ENCODE measurements around the gene GTF2A1. TPM values are rescaled to one million over a fixed set of nuclear protein-coding genes. Genes with fewer than 3 reads are reported as not detected.

GTF2A1 gene
- total and polyA plus RNA-seq, 8 donors = 2.0 to 73.5 (median 8.4) TPM

DNA sequence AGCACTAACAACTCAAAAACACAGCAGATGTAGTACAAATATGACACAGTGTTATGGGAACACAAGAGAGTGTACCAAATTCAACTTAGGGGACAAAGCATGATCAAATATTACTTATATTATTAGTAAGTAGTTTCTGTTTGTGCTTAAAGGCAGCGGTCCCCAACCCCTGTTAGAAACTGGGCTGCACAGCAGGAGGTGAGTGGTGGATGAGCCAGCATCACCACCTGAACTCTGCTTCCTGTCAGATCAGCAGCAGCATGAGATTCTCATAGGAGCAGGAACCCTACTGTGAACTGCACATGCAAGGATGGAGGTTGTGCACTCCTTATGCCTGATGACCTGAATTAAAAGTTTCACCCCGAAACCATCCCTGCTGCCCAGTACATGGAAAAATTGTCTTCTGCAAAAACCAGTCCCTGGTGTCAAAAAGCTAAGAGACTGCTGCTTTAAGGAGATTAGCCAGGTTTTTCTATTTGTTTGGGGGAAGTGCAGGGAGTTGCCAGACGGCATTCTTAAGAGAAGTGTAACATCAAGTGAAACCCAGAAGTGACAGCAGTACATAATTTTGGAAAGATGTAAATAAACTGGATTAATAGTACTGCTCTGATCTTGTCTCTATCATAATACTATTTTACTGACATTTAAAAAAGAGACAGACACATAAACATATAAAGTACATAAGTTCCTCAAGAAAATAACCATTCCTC lies 26.7 kb downstream of the GTF2A1 start:
- no peak overlapping the region for H3K4me3 ChIP-seq
- 74 to 81% (median 80%) methylated on average over 3 of the region's 3 CpGs for WGBS, 5 donors
- intact Hi-C loops (cut with DNase I; ENCODE audit: low total_unique reads) = no loop called here
- H3K36me3 ChIP-seq = peaks cover 21 to 87% (median 86%) of the 10 kb centered on the region in 4 donors
- no peak overlapping the region for H3K27ac ChIP-seq
- DNase-seq = no peak
- H3K27me3 ChIP-seq = no peaks in the 10 kb centered on the region
- H3K9me3 ChIP-seq = no peaks in the 10 kb centered on the region
- TF ChIP-seq POLR2A (IDR thresholded peaks at IDR 0.05) = no peak
- TF ChIP-seq EP300 (IDR thresholded peaks at IDR 0.05) = no peak
- no peak for TF ChIP-seq POLR2AphosphoS5 (IDR thresholded peaks at IDR 0.05)
- TF ChIP-seq, protein P1, sequence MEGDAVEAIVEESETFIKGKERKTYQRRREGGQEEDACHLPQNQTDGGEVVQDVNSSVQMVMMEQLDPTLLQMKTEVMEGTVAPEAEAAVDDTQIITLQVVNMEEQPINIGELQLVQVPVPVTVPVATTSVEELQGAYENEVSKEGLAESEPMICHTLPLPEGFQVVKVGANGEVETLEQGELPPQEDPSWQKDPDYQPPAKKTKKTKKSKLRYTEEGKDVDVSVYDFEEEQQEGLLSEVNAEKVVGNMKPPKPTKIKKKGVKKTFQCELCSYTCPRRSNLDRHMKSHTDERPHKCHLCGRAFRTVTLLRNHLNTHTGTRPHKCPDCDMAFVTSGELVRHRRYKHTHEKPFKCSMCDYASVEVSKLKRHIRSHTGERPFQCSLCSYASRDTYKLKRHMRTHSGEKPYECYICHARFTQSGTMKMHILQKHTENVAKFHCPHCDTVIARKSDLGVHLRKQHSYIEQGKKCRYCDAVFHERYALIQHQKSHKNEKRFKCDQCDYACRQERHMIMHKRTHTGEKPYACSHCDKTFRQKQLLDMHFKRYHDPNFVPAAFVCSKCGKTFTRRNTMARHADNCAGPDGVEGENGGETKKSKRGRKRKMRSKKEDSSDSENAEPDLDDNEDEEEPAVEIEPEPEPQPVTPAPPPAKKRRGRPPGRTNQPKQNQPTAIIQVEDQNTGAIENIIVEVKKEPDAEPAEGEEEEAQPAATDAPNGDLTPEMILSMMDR (IDR thresholded peaks at IDR 0.05) = no peak
- H3K4me1 ChIP-seq = peaks cover 0 to 5% (median 0%) of the 10 kb centered on the region in 4 donors

DNA sequence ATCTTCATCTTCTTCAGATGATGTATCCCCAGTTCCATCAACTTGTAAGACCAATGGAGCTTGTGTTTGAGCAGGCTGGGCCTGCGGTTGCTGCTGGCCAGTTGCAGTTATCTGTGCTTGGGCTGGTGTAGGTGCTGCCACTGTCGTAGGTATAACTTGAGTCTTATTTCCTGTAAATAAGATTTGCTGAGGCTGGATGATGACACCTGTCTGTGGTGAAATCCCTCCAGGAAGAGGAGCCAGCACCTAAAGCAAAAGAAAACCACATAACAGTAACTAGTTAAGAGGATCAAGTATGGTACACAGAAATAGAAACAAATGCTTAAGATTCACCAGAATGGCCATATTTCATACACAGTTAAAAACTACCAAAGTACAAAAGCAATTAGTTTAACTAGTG lies 28.2 kb downstream of the GTF2A1 start:
- WGBS, 5 donors = 83 to 92% (median 85%) methylated on average over 2 of the region's 2 CpGs
- intact Hi-C loops (cut with DNase I; ENCODE audit: low total_unique reads) = no loop called here
- Histone ChIP-seq H3K9me3 (no peaks in the 10 kb centered on the region), H3K27me3 (no peaks in the 10 kb centered on the region), H3K36me3 (peaks cover 21 to 94% (median 90%) of the 10 kb centered on the region in 4 donors), H3K4me1 (no peaks in the 10 kb centered on the region), H3K27ac (no peak overlapping the region), H3K4me3 (no peak overlapping the region)
- no peak for TF ChIP-seq POLR2AphosphoS5 (IDR thresholded peaks at IDR 0.05)
- no peak for TF ChIP-seq EP300 (IDR thresholded peaks at IDR 0.05)
- no peak for TF ChIP-seq POLR2A (IDR thresholded peaks at IDR 0.05)
- TF ChIP-seq, protein P1 (IDR thresholded peaks at IDR 0.05) = no peak
- no peak for DNase-seq

DNA sequence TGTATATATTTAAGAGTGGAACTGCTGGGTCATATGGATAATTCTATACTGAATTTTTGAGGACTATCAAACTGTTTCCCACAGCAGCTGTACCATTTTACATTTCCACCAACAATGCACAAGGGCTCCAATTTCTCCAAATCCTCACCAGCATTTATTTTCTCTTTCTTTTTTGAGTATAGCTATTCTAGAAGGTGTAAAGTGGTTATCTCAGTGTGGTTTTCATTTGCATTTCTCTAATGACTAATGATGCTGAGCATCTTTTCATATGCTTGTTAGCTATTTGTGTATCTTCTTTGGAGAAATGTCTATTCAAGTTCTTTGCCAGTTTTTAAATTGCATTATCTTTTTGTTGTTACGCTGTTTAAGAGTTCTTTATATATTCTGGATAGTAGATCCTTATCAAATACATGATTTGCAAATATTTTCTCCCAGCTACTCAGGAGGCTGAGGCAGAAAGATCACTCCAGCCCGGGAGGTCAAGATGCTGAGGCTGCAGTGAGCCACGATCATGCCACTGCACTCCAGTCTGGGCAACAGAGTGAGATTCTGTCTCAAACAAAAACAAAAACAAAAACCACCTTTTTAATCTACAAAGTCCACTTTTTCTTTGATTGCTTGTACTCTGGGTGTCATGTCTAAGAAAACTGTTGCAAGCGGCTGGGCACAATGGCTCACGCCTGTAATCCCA lies 32.8 kb downstream of the GTF2A1 start:
- intact Hi-C loops (cut with DNase I; ENCODE audit: low total_unique reads) = no loop called here
- Histone ChIP-seq H3K9me3 (no peaks in the 10 kb centered on the region), H3K4me1 (peaks cover 0 to 16% (median 4%) of the 10 kb centered on the region in 4 donors), H3K27ac (no peak overlapping the region), H3K27me3 (no peaks in the 10 kb centered on the region), H3K4me3 (no peak overlapping the region), H3K36me3 (peaks cover 8 to 89% (median 79%) of the 10 kb centered on the region in 4 donors)
- no peak for TF ChIP-seq POLR2A (IDR thresholded peaks at IDR 0.05)
- no peak for TF ChIP-seq EP300 (IDR thresholded peaks at IDR 0.05)
- no peak for TF ChIP-seq POLR2AphosphoS5 (IDR thresholded peaks at IDR 0.05)
- TF ChIP-seq, protein P1 (IDR thresholded peaks at IDR 0.05) = no peak
- no peak for DNase-seq
- WGBS, 5 donors = 94 to 97% (median 96%) methylated on average over 5 of the region's 5 CpGs

DNA sequence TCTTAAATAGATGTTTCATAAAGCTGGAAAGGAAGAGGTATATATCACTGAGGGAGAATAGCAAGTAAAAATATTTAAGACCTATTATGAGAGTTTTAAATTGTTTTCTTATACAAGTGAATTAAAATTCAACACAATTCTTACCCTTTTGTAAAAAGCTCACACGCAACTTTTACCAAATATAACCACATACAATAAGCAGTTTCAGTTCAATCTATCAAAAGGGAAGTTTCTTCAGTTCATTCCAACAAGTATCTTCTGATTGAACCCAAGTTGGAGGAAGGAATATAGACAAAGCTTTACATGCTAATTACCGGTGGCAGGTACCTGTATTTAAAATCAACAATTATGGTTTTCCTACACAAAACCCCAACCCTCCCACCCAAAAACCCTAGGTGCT lies 41.1 kb downstream of the GTF2A1 start:
- no peak for DNase-seq
- H3K36me3 ChIP-seq = peaks cover 5 to 45% (median 30%) of the 10 kb centered on the region in 4 donors
- H3K27ac ChIP-seq = peak overlapping the region in 1 of 5 donors; percentile 41
- H3K4me1 ChIP-seq = peaks cover 7 to 60% (median 28%) of the 10 kb centered on the region in 4 donors
- TF ChIP-seq EP300 (IDR thresholded peaks at IDR 0.05) = no peak
- TF ChIP-seq, protein P1 (IDR thresholded peaks at IDR 0.05) = no peak
- TF ChIP-seq POLR2AphosphoS5 (IDR thresholded peaks at IDR 0.05) = no peak
- TF ChIP-seq POLR2A (IDR thresholded peaks at IDR 0.05) = no peak
- whole genome bisulfite sequencing, 5 donors = 82 to 89% (median 88%) methylated on average over 2 of the region's 2 CpGs
- no peaks in the 10 kb centered on the region for H3K9me3 ChIP-seq
- no peak overlapping the region for H3K4me3 ChIP-seq
- H3K27me3 ChIP-seq = no peaks in the 10 kb centered on the region
- intact Hi-C loops (cut with DNase I; ENCODE audit: low total_unique reads) = no loop called here
